HEK293T (cell line): ENCODE measurements around the gene IL17A.

Source experiments
- ARNT ChIP-seq: fragments of 450-650 bp; IDR thresholded peaks from 2 replicates; pipeline ENCODE4 v1.6.1; 2017; ENCODE audit warnings: mild to moderate bottlenecking
- BHLHE40 ChIP-seq: fragments of 450-650 bp; IDR thresholded peaks from 2 replicates; pipeline ENCODE4 v1.6.1; 2016; ENCODE audit warnings: mild to moderate bottlenecking, moderate library complexity, borderline replicate concordance
- CTBP1 ChIP-seq: fragments of 450-650 bp; IDR thresholded peaks from 2 replicates; pipeline ENCODE4 v1.6.1; 2016; ENCODE audit warnings: borderline replicate concordance
- ELF4 ChIP-seq: fragments of 450-650 bp; IDR thresholded peaks from 2 replicates; pipeline ENCODE4 v1.6.1; 2017; ENCODE audit warnings: antibody characterized with exemption
- FOXA1 ChIP-seq: fragments of 450-650 bp; IDR thresholded peaks from 2 replicates; pipeline ENCODE4 v1.6.1; 2016; ENCODE audit warnings: mild to moderate bottlenecking
- FOXK2 ChIP-seq: fragments of 450-650 bp; IDR thresholded peaks from 2 replicates; pipeline ENCODE4 v1.6.1; 2016; ENCODE audit warnings: mild to moderate bottlenecking
- FOXM1 ChIP-seq: fragments of 450-650 bp; IDR thresholded peaks from 2 replicates; pipeline ENCODE4 v1.6.1; 2017; ENCODE audit warnings: mild to moderate bottlenecking, borderline replicate concordance
- HDGF ChIP-seq: fragments of 450-650 bp; IDR thresholded peaks from 2 replicates; pipeline ENCODE4 v1.6.1; 2017; ENCODE audit warnings: antibody characterized with exemption, borderline replicate concordance
- SP1 ChIP-seq: fragments of 450-650 bp; IDR thresholded peaks from 2 replicates; pipeline ENCODE4 v1.6.1; 2017
- SUZ12 ChIP-seq: fragments of 450-650 bp; IDR thresholded peaks from 2 replicates; pipeline ENCODE4 v1.6.1; 2016; ENCODE audit warnings: mild to moderate bottlenecking
- TARDBP ChIP-seq: fragments of 450-650 bp; IDR thresholded peaks from 2 replicates; pipeline ENCODE4 v1.6.1; 2016
- ZNF384 ChIP-seq: fragments of 450-650 bp; IDR thresholded peaks from 2 replicates; pipeline ENCODE4 v1.6.1; 2016

DNA sequence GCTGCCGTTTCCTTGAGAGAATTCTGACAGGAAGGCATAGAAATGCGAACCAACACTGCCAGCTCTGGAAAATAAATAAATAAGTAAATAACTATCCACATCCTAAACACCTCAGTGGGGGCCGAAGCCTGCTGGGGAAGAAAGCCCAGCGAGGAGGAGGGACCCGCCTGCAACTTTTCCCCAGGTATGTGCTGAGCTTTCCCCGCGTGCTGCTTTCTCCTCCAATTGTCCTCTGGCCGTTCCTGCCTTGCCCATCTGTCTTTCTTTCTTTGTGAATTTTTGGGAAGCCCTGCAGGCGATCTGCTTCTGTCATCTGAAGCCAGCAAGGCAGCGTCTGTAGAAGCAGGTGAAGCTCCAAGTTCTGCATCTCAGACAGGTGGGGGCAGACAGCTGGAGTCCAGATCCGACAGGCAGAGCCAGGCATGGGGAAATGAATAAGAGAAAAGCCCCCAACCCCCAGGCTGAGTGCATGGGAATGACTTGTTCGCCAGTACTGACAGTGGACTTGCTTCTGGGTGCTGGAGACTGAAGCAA is 49.2 kb upstream of the IL17A start:
- TF ChIP-seq TARDBP = no peak
- no peak for TF ChIP-seq FOXM1
- TF ChIP-seq BHLHE40 = no peak
- TF ChIP-seq ELF4 = no peak
- no peak for TF ChIP-seq SP1
- TF ChIP-seq CTBP1 = no peak
- TF ChIP-seq FOXK2 = no peak
- TF ChIP-seq ARNT = no peak
- TF ChIP-seq HDGF = no peak
- no peak for TF ChIP-seq FOXA1
- no peak for TF ChIP-seq ZNF384
- no peak for TF ChIP-seq SUZ12
